ENCODE results near the gene PAXX. TPM values are rescaled to one million over a fixed set of nuclear protein-coding genes. Genes with fewer than 3 reads are reported as not detected.

The PAXX gene
- total and polyA plus RNA-seq, 4 donors, result 27.8 to 192 (median 41.0) TPM

DNA sequence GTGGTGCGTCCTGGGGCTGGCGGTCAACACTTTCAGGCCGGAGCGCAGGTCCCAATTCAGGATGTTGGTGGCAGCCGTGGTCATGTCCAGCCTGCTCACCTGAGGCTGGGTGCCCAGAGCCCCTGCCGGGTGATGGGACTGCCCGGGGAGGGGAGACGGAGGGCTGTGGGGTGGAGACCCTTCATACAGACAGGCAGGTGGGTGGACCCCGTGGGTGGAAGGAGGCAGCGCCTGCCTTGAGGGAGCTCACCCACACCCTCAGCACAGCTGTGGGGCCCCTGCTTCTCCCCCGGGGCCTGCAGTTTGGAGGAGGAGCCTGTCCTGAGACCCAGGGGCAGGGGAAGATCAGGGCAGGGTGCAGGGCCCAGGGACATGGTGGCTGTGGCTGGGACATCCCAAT is 21.9 kb upstream of the PAXX start:
- no peaks in the 10 kb centered on the region for H3K9me3 ChIP-seq (ENCODE audit: control insufficient read depth, low read length)
- no peak overlapping the region for H3K4me3 ChIP-seq (ENCODE audit: low read length in 2 of 2)
- ATAC-seq (ENCODE audit: low FRiP score) (no peak), DNase-seq (no peak)
- WGBS, 2 donors, result 87 to 94% methylated on average over 11 of the region's 11 CpGs
- H3K4me1 ChIP-seq (ENCODE audit: control insufficient read depth in 1 of 2, insufficient read depth in 2 of 2, low read length in 2 of 2), result no peaks in the 10 kb centered on the region
- no peaks in the 10 kb centered on the region for H3K36me3 ChIP-seq (ENCODE audit: control insufficient read depth in 1 of 2, insufficient read depth in 2 of 2, low read length in 1 of 2)
- no peak overlapping the region for H3K27ac ChIP-seq (ENCODE audit: low read depth in 1 of 2, low read length in 2 of 2)
- no peaks in the 10 kb centered on the region for H3K27me3 ChIP-seq (ENCODE audit: control insufficient read depth in 1 of 2, insufficient read depth in 2 of 2, low read length in 1 of 2)
- intact Hi-C loops (cut with DNase I), result no loop called here

DNA sequence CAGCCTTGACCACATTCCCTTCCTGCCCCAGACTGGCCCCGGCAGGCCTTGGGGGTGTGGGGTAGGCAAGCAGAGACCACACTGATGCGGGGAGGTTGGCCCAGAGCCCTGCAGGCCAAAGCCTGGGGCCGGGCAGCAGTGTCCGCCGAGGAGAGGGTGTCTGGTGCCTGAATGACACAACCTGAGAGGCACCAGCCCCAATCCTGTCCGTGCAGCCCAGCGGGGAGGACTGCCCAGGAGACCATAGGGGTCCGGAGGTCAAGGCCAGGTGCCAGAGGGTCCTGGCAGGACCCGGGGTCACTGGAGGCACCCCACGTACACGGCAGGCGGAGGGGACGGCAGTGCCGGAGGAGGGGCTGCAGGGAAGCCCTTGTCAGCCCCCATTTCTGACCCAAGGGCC is 20.5 kb upstream of the PAXX start:
- Histone ChIP-seq H3K4me3 (ENCODE audit: low read length in 2 of 2) (no peak overlapping the region), H3K27ac (ENCODE audit: low read depth in 1 of 2, low read length in 2 of 2) (no peak overlapping the region), H3K4me1 (ENCODE audit: control insufficient read depth in 1 of 2, insufficient read depth in 2 of 2, low read length in 2 of 2) (no peaks in the 10 kb centered on the region), H3K9me3 (ENCODE audit: control insufficient read depth, low read length) (no peaks in the 10 kb centered on the region), H3K36me3 (ENCODE audit: control insufficient read depth in 1 of 2, insufficient read depth in 2 of 2, low read length in 1 of 2) (no peaks in the 10 kb centered on the region), H3K27me3 (ENCODE audit: control insufficient read depth in 1 of 2, insufficient read depth in 2 of 2, low read length in 1 of 2) (no peaks in the 10 kb centered on the region)
- intact Hi-C loops (cut with DNase I), result no loop called here
- DNase-seq (no peak), ATAC-seq (ENCODE audit: low FRiP score) (no peak)
- 81 to 83% methylated on average over 14 of the region's 14 CpGs for WGBS, 2 donors

DNA sequence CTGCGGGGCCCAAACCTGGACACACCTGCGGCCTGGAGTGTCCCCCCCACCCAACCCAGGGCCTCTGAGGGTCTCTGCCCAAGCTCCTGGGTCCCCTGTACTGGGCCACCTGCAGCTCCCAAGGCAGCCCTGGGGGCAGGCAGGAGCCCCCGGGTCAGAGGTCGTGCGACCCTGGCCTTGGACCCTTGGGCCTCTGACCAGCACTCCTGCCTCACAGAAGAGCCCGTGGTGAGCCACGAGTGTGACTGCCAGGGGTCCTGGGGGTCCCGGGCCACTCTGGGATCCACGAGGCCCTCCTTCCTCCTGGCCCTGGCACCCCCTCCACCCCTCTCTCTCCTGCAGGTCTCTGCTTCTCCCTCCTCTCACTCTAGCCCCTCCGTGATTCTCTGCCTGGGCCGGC is 19.9 kb upstream of the PAXX start:
- WGBS, 2 donors, result 84 to 88% methylated on average over 11 of the region's 11 CpGs
- Histone ChIP-seq H3K9me3 (ENCODE audit: control insufficient read depth, low read length) (no peaks in the 10 kb centered on the region), H3K4me3 (ENCODE audit: low read length in 2 of 2) (no peak overlapping the region), H3K4me1 (ENCODE audit: control insufficient read depth in 1 of 2, insufficient read depth in 2 of 2, low read length in 2 of 2) (no peaks in the 10 kb centered on the region), H3K36me3 (ENCODE audit: control insufficient read depth in 1 of 2, insufficient read depth in 2 of 2, low read length in 1 of 2) (no peaks in the 10 kb centered on the region), H3K27ac (ENCODE audit: low read depth in 1 of 2, low read length in 2 of 2) (no peak overlapping the region), H3K27me3 (ENCODE audit: control insufficient read depth in 1 of 2, insufficient read depth in 2 of 2, low read length in 1 of 2) (no peaks in the 10 kb centered on the region)
- DNase-seq (no peak), ATAC-seq (ENCODE audit: low FRiP score) (no peak)
- intact Hi-C loops (cut with DNase I), result no loop called here

DNA sequence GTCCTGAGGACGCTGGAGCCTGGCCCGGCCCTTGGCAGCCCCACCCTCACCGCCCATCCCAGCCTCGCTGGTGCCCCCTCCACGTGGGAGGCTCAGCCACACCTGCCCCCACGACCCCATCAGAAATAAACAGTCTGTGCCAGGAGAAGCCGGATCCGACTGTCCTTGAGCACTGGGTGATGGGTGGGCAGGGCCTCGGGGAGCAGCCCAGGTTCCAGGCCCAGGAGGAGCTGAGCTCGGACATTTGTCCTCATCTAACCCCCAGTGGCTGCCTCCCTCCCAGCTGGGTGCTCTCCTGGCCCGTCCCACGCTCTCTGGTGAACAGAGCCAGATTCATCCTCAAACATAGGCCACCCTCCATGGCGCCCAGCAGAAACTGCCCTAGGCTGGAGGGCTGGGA is 19.5 kb upstream of the PAXX start:
- WGBS, 2 donors, result 70 to 72% methylated on average over 13 of the region's 13 CpGs
- Histone ChIP-seq H3K4me3 (ENCODE audit: low read length in 2 of 2) (no peak overlapping the region), H3K27me3 (ENCODE audit: control insufficient read depth in 1 of 2, insufficient read depth in 2 of 2, low read length in 1 of 2) (no peaks in the 10 kb centered on the region), H3K27ac (ENCODE audit: low read depth in 1 of 2, low read length in 2 of 2) (no peak overlapping the region), H3K9me3 (ENCODE audit: control insufficient read depth, low read length) (no peaks in the 10 kb centered on the region), H3K4me1 (ENCODE audit: control insufficient read depth in 1 of 2, insufficient read depth in 2 of 2, low read length in 2 of 2) (no peaks in the 10 kb centered on the region), H3K36me3 (ENCODE audit: control insufficient read depth in 1 of 2, insufficient read depth in 2 of 2, low read length in 1 of 2) (no peaks in the 10 kb centered on the region)
- ATAC-seq (ENCODE audit: low FRiP score), result no peak
- no peak for DNase-seq
- intact Hi-C loops (cut with DNase I), result no loop called here

DNA sequence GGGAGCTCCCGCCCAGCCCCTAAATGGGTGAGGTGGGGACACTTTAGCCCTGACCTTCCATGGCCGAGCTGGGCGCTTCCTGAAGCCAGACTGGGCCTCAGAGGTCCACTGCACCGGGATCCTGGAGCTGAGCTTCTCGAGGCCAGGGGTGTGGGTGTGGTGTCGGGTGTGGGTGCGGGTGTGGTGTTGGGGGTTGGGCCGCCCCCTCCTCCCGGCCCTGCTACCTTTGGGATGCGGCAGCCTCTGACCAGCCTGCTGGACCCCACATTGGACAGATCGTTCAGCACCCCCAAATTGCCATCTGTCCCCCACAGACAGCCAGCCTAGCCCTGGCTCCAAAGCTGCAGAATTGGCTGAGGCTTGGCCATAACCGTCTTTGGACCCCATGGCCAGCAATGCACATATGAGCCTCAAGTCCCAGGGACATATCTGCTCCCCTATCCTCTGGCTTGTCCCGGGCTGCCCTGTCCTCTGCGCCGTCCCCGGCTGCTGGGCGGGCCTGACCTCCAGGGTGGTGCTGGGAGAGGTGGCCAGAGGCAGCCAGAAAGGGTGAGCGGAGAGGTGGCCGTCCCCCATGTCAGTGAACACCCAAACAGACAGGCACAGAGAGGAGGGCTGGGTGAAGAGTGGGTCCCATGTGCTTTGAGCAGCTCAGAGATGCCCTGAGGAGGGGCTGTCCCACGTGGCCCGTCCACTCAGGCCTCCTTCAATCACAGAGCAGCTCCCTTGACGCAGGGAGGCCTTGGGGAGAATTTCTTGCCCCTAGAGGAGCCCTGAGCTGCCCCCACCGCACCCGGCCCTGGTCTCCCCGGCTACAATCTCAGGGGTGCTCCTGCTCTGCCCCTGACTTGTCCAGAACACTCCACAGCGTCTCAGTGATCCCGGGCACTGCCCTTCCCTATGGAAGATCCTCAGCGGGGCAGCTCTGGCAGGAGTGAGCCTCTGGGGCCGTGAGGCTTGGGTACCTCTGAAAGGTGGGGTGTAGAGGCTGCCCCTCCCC is 18.3 kb upstream of the PAXX start:
- no peak for DNase-seq
- no peak overlapping the region for H3K4me3 ChIP-seq (ENCODE audit: low read length in 2 of 2)
- H3K9me3 ChIP-seq (ENCODE audit: control insufficient read depth, low read length), result no peaks in the 10 kb centered on the region
- ATAC-seq (ENCODE audit: low FRiP score), result no peak
- H3K4me1 ChIP-seq (ENCODE audit: control insufficient read depth in 1 of 2, insufficient read depth in 2 of 2, low read length in 2 of 2), result no peaks in the 10 kb centered on the region
- H3K27ac ChIP-seq (ENCODE audit: low read depth in 1 of 2, low read length in 2 of 2), result no peak overlapping the region
- WGBS, 2 donors, result 90 to 92% methylated on average over 27 to 29 of the region's 29 CpGs
- H3K36me3 ChIP-seq (ENCODE audit: control insufficient read depth in 1 of 2, insufficient read depth in 2 of 2, low read length in 1 of 2), result no peaks in the 10 kb centered on the region
- H3K27me3 ChIP-seq (ENCODE audit: control insufficient read depth in 1 of 2, insufficient read depth in 2 of 2, low read length in 1 of 2), result no peaks in the 10 kb centered on the region
- intact Hi-C loops (cut with DNase I), result no loop called here

DNA sequence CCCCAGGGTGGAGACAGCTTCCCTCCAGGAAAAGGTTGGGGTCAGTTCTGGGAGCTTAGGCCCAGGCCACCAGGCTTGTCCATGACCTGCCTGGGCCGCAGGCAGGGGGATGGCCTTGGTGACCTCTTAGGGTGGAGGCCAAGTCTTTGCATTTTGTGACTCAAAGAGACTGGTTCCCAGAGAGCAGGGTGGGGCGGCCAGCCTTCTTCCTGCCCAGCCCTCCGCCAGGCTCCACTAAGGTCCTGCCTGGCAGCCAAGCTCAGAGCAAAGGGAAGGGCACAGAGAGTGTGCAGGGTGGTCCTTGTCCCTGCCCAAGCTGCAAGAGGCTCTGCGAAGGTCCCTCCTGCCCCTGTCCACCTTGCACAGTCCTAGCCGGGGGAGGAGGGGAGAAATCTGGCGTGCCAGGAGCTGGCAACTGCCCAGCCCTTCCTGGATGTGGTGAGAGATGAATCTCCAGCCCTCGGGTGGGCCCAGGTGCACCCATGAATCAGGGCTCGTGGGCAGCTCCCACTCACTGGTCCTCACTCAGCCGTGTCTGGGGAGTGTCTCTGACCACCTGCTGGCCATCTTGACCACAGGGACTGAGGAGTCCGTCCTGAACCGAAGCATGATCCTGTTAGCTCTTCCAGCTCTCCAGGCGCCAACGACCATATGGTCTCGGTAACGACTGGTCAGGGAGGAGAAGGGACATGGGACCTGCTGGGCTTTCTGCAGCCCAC is 17.2 kb upstream of the PAXX start:
- DNase-seq (no peak), ATAC-seq (ENCODE audit: low FRiP score) (no peak)
- 78 to 79% methylated on average over 14 to 15 of the region's 15 CpGs for WGBS, 2 donors
- intact Hi-C loops (cut with DNase I), result no loop called here
- H3K36me3 ChIP-seq (ENCODE audit: control insufficient read depth in 1 of 2, insufficient read depth in 2 of 2, low read length in 1 of 2), result no peaks in the 10 kb centered on the region
- no peaks in the 10 kb centered on the region for H3K9me3 ChIP-seq (ENCODE audit: control insufficient read depth, low read length)
- no peaks in the 10 kb centered on the region for H3K4me1 ChIP-seq (ENCODE audit: control insufficient read depth in 1 of 2, insufficient read depth in 2 of 2, low read length in 2 of 2)
- H3K27ac ChIP-seq (ENCODE audit: low read depth in 1 of 2, low read length in 2 of 2), result no peak overlapping the region
- H3K27me3 ChIP-seq (ENCODE audit: control insufficient read depth in 1 of 2, insufficient read depth in 2 of 2, low read length in 1 of 2), result no peaks in the 10 kb centered on the region
- H3K4me3 ChIP-seq (ENCODE audit: low read length in 2 of 2), result no peak overlapping the region

DNA sequence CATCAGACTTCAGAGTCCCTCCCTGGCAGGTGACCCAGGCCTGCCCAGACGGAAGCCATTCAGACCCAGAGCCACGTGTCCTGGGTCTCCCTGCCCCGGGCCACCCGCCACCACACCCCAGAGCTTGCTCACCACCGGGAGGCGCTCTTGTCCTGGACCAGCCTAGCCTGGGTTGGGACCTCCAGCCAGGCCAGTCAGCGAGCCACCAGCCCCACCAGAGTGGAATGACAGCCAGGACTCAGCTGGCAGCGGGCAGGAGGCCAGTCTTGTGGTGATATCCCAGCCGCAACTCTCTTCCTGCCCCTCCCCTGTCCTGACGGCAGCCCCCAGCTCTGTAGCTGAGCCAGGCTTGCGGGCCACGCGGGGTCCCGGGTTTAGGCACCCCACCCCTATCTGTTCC is 16.6 kb upstream of the PAXX start:
- 51 to 61% methylated on average over 8 to 14 of the region's 14 CpGs for WGBS, 2 donors
- Histone ChIP-seq H3K9me3 (ENCODE audit: control insufficient read depth, low read length) (no peaks in the 10 kb centered on the region), H3K4me1 (ENCODE audit: control insufficient read depth in 1 of 2, insufficient read depth in 2 of 2, low read length in 2 of 2) (no peaks in the 10 kb centered on the region), H3K36me3 (ENCODE audit: control insufficient read depth in 1 of 2, insufficient read depth in 2 of 2, low read length in 1 of 2) (no peaks in the 10 kb centered on the region), H3K27ac (ENCODE audit: low read depth in 1 of 2, low read length in 2 of 2) (no peak overlapping the region), H3K4me3 (ENCODE audit: low read length in 2 of 2) (no peak overlapping the region), H3K27me3 (ENCODE audit: control insufficient read depth in 1 of 2, insufficient read depth in 2 of 2, low read length in 1 of 2) (no peaks in the 10 kb centered on the region)
- intact Hi-C loops (cut with DNase I), result no loop called here
- ATAC-seq (ENCODE audit: low FRiP score) (no peak), DNase-seq (no peak)

DNA sequence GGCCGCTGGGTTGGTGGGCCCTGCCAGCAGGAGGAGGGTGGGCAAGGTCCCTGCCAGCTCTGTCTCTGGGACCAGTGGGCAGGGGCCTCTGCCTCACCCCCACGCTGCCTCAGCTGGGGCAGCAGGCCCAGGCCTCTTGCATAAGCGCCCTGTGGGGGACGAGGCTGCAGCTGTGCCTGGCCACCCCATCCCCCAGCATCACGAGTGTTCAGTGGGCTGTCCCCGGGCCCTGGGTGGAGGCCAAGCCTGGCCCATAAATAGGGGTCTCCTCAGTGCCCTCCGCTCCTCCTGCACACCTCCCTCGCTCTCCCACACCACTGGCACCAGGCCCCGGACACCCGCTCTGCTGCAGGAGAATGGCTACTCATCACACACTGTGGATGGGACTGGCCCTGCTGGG is 15.0 kb upstream of the PAXX start, which contains the start of gene PTGDS:
Gene PTGDS, plus strand, starts transcription at position 282 of the 400 bp plus-strand sequence. Its CDS starts 75 bp downstream, at position 357.
- H3K27me3 ChIP-seq (ENCODE audit: control insufficient read depth in 1 of 2, insufficient read depth in 2 of 2, low read length in 1 of 2), result no peaks in the 10 kb centered on the region
- DNase-seq (no peak), ATAC-seq (ENCODE audit: low FRiP score) (peak; percentile 53)
- intact Hi-C loops (cut with DNase I), result no loop called here
- WGBS, 2 donors, result 64 to 74% methylated on average over 7 to 10 of the region's 10 CpGs
- H3K4me3 ChIP-seq (ENCODE audit: low read length in 2 of 2), result peak within 1 kb of the TSS in 1 of 2 donors; percentile 18
- H3K27ac ChIP-seq (ENCODE audit: low read depth in 1 of 2, low read length in 2 of 2), result no peak within 1 kb of the TSS
- H3K4me1 ChIP-seq (ENCODE audit: control insufficient read depth in 1 of 2, insufficient read depth in 2 of 2, low read length in 2 of 2), result no peaks in the 10 kb centered on the region
- H3K9me3 ChIP-seq (ENCODE audit: control insufficient read depth, low read length), result no peaks in the 10 kb centered on the region
- no peaks in the 10 kb centered on the region for H3K36me3 ChIP-seq (ENCODE audit: control insufficient read depth in 1 of 2, insufficient read depth in 2 of 2, low read length in 1 of 2)
